Breast epithelium (tissue), 4 donors: ENCODE measurements around the gene PER3. TPM values are rescaled to one million over a fixed set of nuclear protein-coding genes. Genes with fewer than 3 reads are reported as not detected.

ENCODE experiments used
- DNase-seq, 2 donors: peaks; one replicate each; pipeline ENCODE4 v3.0.0-alpha.2; 2019; ENCODE audit warnings: low spot score in 2 of 2
- H3K27ac ChIP-seq, 2 donors: fragments of 200-600 bp; sonication (generic) in 1 of 2; one replicate each; pipeline ENCODE4 v1.5.1; 2016 to 2019; ENCODE audit warnings: mild to moderate bottlenecking in 1 of 2
- H3K27me3 ChIP-seq, 2 donors: fragments of 200-600 bp; sonication (generic) in 1 of 2; one replicate each; pipeline versions ENCODE4 v1.5.1 to v1.6.0; 2017 to 2019; ENCODE audit warnings: control low read depth in 1 of 2, mild to moderate bottlenecking in 1 of 2
- H3K36me3 ChIP-seq: fragments of 200-600 bp; one replicate; pipeline ENCODE4 v1.5.1; 2019
- H3K4me1 ChIP-seq, 2 donors: fragments of 200-600 bp; sonication (generic); one replicate each; pipeline ENCODE4 v1.5.1; 2016 to 2019; ENCODE audit warnings: control low read depth in 1 of 2
- H3K4me3 ChIP-seq, 3 donors: fragments of 200-600 bp; sonication (generic); 1 replicate in 2 of 3; 2 replicates in 1 of 3; pipeline ENCODE4 v1.5.1; 2016 to 2019; ENCODE audit warnings: mild to moderate bottlenecking in 3 of 3, moderate library complexity in 2 of 3
- H3K9me3 ChIP-seq, 2 donors: fragments of 200-600 bp; sonication (generic) in 1 of 2; one replicate each; pipeline ENCODE4 v1.5.1; 2016 to 2019; ENCODE audit warnings: control low read depth in 1 of 2
- POLR2A ChIP-seq: fragments of 450-650 bp; IDR thresholded peaks from one replicate; pipeline ENCODE4 v1.6.1; 2016; ENCODE audit warnings: antibody characterized with exemption, mild to moderate bottlenecking, moderate library complexity
- POLR2AphosphoS5 ChIP-seq, 3 donors: sonication (generic); formaldehyde crosslinking; IDR thresholded peaks; one replicate each; pipeline ENCODE4 v1.6.1; 2017; ENCODE audit warnings: antibody characterized with exemption in 3 of 3
- intact Hi-C: fragments of 100-400 bp; cut with DNase I; formaldehyde crosslinking; loops from one replicate; pipeline ENCODE4 v1.15.1; 2023; ENCODE audit warnings: low total_unique reads
- total RNA-seq, 3 donors: library from RNA; depleted of rRNA; stranded (reverse); fragments of >200 nt; gene quantifications; one replicate each; pipeline ENCODE4 v1.1.0, GENCODE V29; 2016
- TF ChIP-seq, protein P1 (sequence below), 3 donors: fragments of 450-650 bp; IDR thresholded peaks; one replicate each; pipeline ENCODE4 v1.5.1; 2016 to 2017; ENCODE audit warnings: antibody characterized with exemption in 3 of 3, mild to moderate bottlenecking in 3 of 3, moderate library complexity in 3 of 3

PER3 gene
- total RNA-seq, 3 donors from 2014 or later = 15.4 to 22.9 (median 16.0) TPM

DNA sequence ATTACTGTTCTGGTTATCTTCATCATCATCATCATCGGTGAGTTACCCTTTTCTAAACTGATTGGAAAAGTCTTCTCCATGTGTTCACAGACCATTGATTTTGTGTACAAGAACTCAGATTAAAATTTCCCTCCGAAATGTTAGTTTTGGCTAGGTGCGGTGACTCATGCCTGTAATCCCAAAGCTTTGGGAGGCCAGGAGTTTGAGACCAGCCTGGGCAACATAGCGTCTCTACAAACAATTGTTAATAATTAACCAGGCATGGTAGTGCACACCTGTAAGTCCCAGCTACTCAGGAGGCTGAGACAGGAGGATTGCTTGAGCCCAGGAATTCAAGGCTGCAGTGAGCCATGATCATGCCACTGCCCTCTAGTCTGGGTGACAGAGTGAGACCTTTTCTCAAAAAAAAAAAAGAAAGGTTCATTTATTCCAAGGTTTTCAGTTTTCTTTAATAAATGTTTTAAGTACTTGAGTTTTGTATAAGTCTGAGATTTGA lies 5.9 kb upstream of the PER3 start:
- Histone ChIP-seq H3K27me3 (no peaks in the 10 kb centered on the region), H3K9me3 (no peaks in the 10 kb centered on the region), H3K36me3 (peaks cover 3% of the 10 kb centered on the region), H3K4me1 (peaks cover 0 to 2% of the 10 kb centered on the region in 2 donors), H3K4me3 (no peak overlapping the region), H3K27ac (no peak overlapping the region)
- DNase-seq = no peak
- TF ChIP-seq POLR2A = no peak
- TF ChIP-seq POLR2AphosphoS5 (IDR thresholded peaks at IDR 0.05) = no peak
- intact Hi-C loops = no loop called here

DNA sequence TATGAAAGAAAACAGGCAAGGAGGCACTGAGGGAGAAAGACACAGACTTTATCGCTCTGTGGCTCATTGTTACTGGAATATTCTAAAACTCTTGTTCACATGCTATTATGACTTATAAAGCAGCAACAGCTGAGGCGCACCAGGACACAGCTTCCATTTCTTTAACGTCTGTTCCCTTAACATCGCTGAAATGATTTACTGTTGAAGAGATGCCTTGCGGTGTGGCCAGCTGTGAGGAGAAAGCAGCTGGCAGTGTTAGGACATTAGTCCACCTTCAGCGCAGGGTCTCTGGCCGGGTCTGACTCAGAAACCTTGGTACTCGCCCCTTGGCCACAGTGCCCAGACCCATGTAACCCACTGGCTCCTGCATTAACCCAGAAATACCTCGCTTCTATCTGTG lies 3.1 kb upstream of the PER3 start:
- Histone ChIP-seq H3K36me3 (no peaks in the 10 kb centered on the region), H3K9me3 (no peaks in the 10 kb centered on the region), H3K4me1 (peaks cover 0 to 5% of the 10 kb centered on the region in 2 donors), H3K27ac (no peak overlapping the region), H3K27me3 (no peaks in the 10 kb centered on the region), H3K4me3 (no peak overlapping the region)
- no peak for DNase-seq
- TF ChIP-seq POLR2AphosphoS5 (IDR thresholded peaks at IDR 0.05) = no peak
- TF ChIP-seq, protein P1, sequence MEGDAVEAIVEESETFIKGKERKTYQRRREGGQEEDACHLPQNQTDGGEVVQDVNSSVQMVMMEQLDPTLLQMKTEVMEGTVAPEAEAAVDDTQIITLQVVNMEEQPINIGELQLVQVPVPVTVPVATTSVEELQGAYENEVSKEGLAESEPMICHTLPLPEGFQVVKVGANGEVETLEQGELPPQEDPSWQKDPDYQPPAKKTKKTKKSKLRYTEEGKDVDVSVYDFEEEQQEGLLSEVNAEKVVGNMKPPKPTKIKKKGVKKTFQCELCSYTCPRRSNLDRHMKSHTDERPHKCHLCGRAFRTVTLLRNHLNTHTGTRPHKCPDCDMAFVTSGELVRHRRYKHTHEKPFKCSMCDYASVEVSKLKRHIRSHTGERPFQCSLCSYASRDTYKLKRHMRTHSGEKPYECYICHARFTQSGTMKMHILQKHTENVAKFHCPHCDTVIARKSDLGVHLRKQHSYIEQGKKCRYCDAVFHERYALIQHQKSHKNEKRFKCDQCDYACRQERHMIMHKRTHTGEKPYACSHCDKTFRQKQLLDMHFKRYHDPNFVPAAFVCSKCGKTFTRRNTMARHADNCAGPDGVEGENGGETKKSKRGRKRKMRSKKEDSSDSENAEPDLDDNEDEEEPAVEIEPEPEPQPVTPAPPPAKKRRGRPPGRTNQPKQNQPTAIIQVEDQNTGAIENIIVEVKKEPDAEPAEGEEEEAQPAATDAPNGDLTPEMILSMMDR (IDR thresholded peaks at IDR 0.05) = no peak
- TF ChIP-seq POLR2A = no peak
- intact Hi-C loops = no loop called here

DNA sequence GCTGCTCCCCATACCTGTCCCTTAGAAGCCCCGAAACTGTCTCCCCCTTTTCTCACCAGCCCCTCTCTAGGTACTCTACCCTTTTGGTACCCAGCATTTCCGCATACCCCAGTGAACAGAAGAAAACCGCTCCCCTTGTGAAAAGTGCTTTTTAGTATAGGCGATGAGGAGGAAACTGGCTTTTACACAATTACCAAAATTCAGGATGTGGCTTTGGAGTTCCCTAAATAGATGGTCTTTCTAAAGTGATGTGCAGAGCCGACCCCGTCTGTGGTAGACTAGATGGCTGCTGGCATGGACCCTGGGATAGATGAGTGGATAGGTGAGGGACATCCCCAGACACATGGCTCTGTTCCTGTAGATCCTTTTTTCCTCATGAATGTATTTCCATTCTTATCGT lies 2.6 kb upstream of the PER3 start:
- peaks cover 0 to 5% of the 10 kb centered on the region in 2 donors for H3K4me1 ChIP-seq
- no peak overlapping the region for H3K4me3 ChIP-seq
- intact Hi-C loops = no loop called here
- peak overlapping the region in 1 of 2 donors; percentile 17 for H3K27ac ChIP-seq
- DNase-seq = no peak
- TF ChIP-seq POLR2AphosphoS5 (IDR thresholded peaks at IDR 0.05) (no peak), POLR2A (no peak)
- TF ChIP-seq, protein P1 (IDR thresholded peaks at IDR 0.05) = no peak
- no peaks in the 10 kb centered on the region for H3K9me3 ChIP-seq
- no peaks in the 10 kb centered on the region for H3K36me3 ChIP-seq
- no peaks in the 10 kb centered on the region for H3K27me3 ChIP-seq

DNA sequence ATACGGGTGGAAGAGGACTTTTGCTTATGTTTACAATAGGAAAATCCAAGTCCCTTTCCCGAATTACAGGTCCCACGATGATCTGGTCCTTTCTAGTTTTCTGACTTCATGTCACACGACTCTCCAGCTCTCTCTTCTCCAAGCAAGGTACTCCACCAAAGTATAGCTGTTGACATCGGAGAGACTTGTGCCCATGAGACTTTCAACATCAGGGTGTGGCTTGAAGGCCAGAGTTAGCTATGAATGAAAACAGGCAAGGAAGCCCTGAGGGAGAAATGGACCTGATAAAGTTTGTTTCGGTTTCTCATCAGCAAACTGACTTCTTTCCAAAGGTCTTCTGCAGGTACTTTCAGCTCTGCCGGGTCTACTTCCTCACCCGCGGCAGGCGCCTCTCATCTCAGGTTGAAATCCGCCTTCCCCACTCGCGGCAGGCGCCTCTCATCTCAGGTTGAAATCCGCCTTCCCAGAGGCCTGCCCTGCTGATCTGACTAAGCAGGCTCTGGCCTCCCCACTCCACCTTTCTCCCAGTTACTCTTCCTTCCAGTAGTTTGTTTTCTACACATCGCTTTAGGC lies 2.1 kb upstream of the PER3 start:
- Histone ChIP-seq H3K27me3 (no peaks in the 10 kb centered on the region), H3K27ac (peak overlapping the region in 1 of 2 donors; percentile 17), H3K9me3 (no peaks in the 10 kb centered on the region), H3K4me1 (peaks cover 0 to 5% of the 10 kb centered on the region in 2 donors), H3K4me3 (no peak overlapping the region), H3K36me3 (no peaks in the 10 kb centered on the region)
- no peak for TF ChIP-seq POLR2AphosphoS5 (IDR thresholded peaks at IDR 0.05)
- TF ChIP-seq POLR2A = no peak
- TF ChIP-seq, protein P1 (IDR thresholded peaks at IDR 0.05) = no peak
- intact Hi-C loops = no loop called here
- no peak for DNase-seq

DNA sequence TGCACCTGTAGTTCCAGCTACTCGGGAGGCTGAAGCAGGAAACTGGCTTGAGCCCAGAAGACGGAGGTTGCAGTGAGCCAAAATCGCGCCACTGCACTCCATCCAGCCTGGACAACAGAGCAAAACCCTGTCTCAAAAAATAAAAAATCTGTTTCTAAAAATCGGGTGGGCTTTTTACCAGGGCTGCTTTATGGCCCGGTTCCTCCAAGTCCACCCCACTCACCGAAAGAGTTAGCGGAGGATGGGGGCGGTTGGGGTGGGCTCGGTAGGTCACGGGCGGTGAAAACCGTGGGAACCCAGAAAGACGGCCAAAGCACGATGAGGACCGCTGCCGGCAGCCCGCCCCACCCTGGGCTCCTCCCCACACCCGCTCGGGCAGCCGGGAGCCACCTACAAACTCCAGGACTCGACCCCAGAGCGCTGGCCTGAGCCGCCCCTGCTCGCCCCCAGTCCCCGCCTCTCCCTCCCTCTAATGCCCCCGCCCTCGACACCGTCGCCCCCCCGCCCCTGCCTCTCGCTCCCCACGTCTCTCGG lies 846 bp upstream of the PER3 start:
- peaks cover 0 to 5% of the 10 kb centered on the region in 2 donors for H3K4me1 ChIP-seq
- peak in 1 of 3 donors; percentile 27 for TF ChIP-seq POLR2AphosphoS5 (IDR thresholded peaks at IDR 0.05)
- no peak for TF ChIP-seq POLR2A
- no peaks in the 10 kb centered on the region for H3K9me3 ChIP-seq
- H3K27me3 ChIP-seq = no peaks in the 10 kb centered on the region
- peak; percentile 56 to 76 for DNase-seq
- H3K4me3 ChIP-seq = peak overlapping the region; percentile 56 to 90 (median 72)
- intact Hi-C loops = no loop called here
- H3K27ac ChIP-seq = peak overlapping the region; percentile 94 to 96
- no peaks in the 10 kb centered on the region for H3K36me3 ChIP-seq

DNA sequence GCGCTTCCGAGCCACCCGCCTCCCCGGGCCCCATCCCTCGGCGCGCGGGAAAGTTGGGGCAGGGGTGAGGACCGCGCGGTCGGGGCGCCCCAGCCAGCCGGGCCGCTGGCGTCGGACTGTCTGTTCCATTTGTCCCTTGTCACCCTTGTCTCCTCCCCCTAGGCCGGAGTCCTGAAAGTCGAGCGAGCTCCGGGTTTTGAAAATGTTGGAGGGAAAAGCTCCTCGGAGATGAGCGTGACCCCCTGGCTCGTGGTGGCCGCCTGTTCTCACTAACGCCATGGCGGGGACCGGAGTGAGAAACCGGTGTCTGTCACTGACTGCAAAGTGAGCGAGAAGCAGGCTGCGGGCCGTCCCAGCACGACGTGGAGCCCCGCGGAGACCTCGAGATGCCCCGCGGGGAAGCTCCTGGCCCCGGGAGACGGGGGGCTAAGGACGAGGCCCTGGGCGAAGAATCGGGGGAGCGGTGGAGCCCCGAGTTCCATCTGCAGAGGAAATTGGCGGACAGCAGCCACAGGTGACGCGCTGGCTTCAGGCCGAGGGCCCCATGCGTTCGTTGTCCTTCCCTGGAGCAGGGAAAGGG lies 491 bp downstream of the PER3 start:
- H3K4me3 ChIP-seq = peak overlapping the region; percentile 59 to 90 (median 72)
- peak; percentile 58 to 64 for DNase-seq
- no peaks in the 10 kb centered on the region for H3K36me3 ChIP-seq
- no peaks in the 10 kb centered on the region for H3K9me3 ChIP-seq
- peaks cover 0 to 5% of the 10 kb centered on the region in 2 donors for H3K4me1 ChIP-seq
- no peaks in the 10 kb centered on the region for H3K27me3 ChIP-seq
- peak overlapping the region; percentile 94 to 96 for H3K27ac ChIP-seq
- TF ChIP-seq POLR2AphosphoS5 (IDR thresholded peaks at IDR 0.05) = no peak
- TF ChIP-seq POLR2A = no peak
- TF ChIP-seq, protein P1 (IDR thresholded peaks at IDR 0.05) = no peak
- intact Hi-C loops = no loop called here
